ENCODE measurements around the gene LSM4. TPM values are rescaled to one million over a fixed set of nuclear protein-coding genes. Genes with fewer than 3 reads are reported as not detected.

Gene LSM4
- total and polyA plus RNA-seq, 8 donors = 16.5 to 67.9 (median 35.3) TPM

GRCh38 chr19:18312092-18312534, 10.8 kb downstream of the LSM4 start:
- ATAC-seq = peak in 3 of 4 donors; percentile 13 to 81 (median 30)
- no peak for TF ChIP-seq CTCF (IDR thresholded peaks at IDR 0.05)
- 73 to 77% methylated on average over 9 to 11 of the region's 11 CpGs for WGBS, 2 donors

DNA sequence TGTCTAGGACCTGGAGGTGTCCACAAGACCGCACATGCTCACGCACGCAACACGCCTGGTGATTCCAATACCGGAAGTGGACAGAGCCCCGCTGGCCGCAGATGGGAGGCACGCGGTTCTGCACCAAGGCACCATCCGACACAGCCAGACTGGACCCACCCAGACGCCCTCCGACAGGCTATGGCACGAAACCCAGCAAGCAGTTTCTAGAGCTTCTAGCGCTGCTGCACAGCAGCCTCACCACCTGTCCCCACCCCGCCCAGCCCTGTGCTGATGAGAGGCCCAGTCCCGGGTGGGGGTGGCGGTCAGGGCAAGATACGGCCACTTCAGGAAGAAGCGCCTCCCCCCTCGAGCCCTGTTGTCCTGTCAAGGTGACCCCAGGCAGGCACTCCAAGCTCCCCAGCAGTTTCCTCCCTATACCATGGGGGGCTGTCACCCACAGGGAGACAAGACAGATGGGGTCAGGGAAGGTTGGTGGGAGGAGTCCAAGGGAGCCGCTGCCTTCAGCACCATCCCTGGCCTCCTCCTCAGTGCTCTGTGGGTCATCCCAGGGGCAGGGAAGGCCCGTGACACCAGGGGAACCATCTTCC, 11.3 kb downstream of the LSM4 start:
- no peak overlapping the region for H3K27ac ChIP-seq
- DNase-seq (no peak), FAIRE-seq (no peak), ATAC-seq (no peak)
- no peaks in the 10 kb centered on the region for H3K4me1 ChIP-seq
- H3K4me3 ChIP-seq = no peak overlapping the region
- WGBS, 2 donors = 91 to 92% methylated on average over 21 to 22 of the region's 22 CpGs
- intact Hi-C loops (cut with DNase I) = no loop called here
- H3K9me3 ChIP-seq = no peaks in the 10 kb centered on the region
- no peaks in the 10 kb centered on the region for H3K27me3 ChIP-seq
- TF ChIP-seq CTCF (IDR thresholded peaks at IDR 0.05) = no peak
- H3K36me3 ChIP-seq = peaks cover 0 to 9% (median 0%) of the 10 kb centered on the region in 3 donors

More at GRCh38 chr19:18312092-18312534, 10.8 kb downstream of the LSM4 start:
- Histone ChIP-seq H3K9me3 (no peaks in the 10 kb centered on the region), H3K27me3 (no peaks in the 10 kb centered on the region), H3K4me1 (no peaks in the 10 kb centered on the region), H3K36me3 (peaks cover 0 to 9% (median 0%) of the 10 kb centered on the region in 3 donors), H3K4me3 (no peak overlapping the region), H3K27ac (no peak overlapping the region)
- intact Hi-C loops (cut with DNase I) = no loop called here
- FAIRE-seq (no peak), DNase-seq (no peak)

- DNase-seq (no peak), FAIRE-seq (no peak), ATAC-seq (no peak)
- Histone ChIP-seq H3K27me3 (no peaks in the 10 kb centered on the region), H3K36me3 (peaks cover 0 to 9% (median 0%) of the 10 kb centered on the region in 3 donors), H3K9me3 (no peaks in the 10 kb centered on the region), H3K27ac (no peak overlapping the region), H3K4me1 (no peaks in the 10 kb centered on the region), H3K4me3 (no peak overlapping the region)
- intact Hi-C loops (cut with DNase I) = no loop called here
- WGBS, 2 donors = 92 to 93% methylated on average over 13 of the region's 13 CpGs
- no peak for TF ChIP-seq CTCF (IDR thresholded peaks at IDR 0.05)
These were observed 11.9 kb downstream of the LSM4 start for GRCh38 chr19:18310966-18311365.

DNA sequence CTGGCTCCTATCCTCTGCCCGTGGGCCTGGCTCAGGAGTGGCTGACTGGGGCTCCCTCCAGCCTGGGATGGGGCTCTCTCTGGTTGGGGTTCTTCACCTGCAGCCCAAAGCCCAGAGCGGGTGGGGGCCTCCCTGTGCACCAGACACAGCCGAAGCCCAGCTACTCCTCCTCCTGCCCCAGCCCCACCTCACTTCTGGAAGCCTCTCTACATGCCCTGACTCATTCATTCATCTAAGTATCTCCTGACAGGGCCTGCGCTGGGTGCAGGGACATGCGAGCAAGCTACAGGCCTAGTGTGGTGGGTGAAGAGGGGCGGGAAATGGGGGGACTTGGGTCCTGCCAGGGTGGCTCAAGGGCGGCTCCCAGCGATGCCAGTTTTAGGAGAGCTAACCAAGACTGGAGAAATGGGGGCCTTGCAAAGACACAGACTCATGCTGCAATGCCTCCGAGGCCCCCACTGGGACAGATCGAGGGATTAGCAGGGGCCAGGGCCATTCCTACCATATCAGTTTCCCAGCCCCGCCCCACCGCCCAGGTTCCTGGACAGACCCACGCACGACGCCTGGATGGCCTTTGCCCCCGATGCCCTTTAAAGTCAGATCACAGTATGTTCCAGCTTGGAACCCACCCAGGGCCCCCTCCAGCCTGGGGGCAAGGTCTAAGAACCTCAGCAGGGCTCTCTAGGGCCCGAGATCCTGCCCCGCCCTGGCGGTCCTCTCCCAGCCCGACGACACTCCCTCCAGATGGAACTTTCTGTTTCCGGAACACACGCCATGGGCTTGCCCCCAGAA, 12.6 kb downstream of the LSM4 start:
- TF ChIP-seq CTCF (IDR thresholded peaks at IDR 0.05) = no peak
- WGBS, 2 donors = 88 to 91% methylated on average over 23 of the region's 23 CpGs
- Histone ChIP-seq H3K36me3 (peaks cover 0 to 9% (median 0%) of the 10 kb centered on the region in 3 donors), H3K9me3 (no peaks in the 10 kb centered on the region), H3K4me1 (no peaks in the 10 kb centered on the region), H3K27me3 (no peaks in the 10 kb centered on the region), H3K4me3 (no peak overlapping the region), H3K27ac (no peak overlapping the region)
- DNase-seq (no peak), FAIRE-seq (no peak), ATAC-seq (no peak)
- intact Hi-C loops (cut with DNase I) = no loop called here

Data from pancreas (tissue), 10 donors.